GM19397 (cell line): ENCODE data around the gene PLEKHG2.
"Not testable (repeated sequence)": the region's sequence is repeated elsewhere in the genome, so short reads cannot be mapped to it uniquely, and the experiment has no call there.

Experiments used
- ATAC-seq: cut with Tn5 transposase; IDR thresholded peaks from one replicate; pipeline ENCODE4 v1.9.1; 2021; ENCODE audit warnings: mild to moderate bottlenecking, moderate library complexity; ENCODE audit not compliant: unreplicated experiment

The PLEKHG2 gene

DNA sequence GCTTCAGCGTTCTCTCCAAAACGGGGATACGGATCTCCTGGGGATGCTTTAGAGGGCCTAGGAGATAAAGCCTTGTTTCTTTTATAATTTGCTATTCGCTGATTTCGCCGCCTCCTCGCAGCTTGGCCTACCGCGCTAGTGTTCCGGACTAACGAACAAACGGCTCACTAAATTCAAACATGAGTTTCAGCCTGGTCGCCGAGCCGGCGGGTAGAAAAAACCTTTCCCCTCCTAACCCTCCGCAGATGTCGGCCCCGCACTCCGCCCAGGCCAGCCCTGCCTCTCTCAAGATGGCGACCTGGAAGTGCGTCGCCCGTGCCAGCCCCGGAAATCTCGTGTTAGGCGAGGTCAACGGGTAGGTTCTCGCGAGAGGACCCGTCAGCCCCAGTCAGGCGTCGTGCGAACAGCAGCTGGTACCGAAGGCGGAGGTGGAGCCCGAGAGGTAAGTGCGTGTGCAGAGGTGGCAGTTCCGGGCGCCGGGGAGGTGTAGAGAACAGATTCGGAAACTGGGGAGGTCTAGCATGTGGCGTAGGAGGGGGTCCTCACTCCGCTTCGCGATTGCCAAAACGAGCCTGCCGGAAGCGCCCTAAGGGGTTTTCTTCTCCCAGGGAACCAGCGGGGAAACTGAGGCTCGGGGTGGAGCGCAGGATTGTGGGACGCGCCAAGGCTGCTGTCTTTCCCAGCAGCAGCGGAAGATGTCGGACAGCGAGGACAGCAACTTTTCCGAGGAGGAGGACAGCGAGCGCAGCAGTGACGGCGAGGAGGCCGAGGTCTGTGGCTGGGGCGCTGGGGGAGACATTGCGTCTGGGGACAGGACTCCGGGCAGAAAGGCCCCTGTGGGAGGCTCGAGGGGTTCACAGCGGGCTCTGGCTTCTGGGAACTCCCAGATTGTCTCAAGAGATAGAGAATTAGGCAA is 33.0 kb downstream of the PLEKHG2 start, which contains the start of gene SUPT5H:
TSS of gene SUPT5H (plus strand) at position 387 of the 916 bp plus-strand sequence. CDS start at position 696, 309 bp downstream.
- peak; percentile 88 for ATAC-seq

GRCh38 chr19:39446365-39447084 is 34.1 kb downstream of the PLEKHG2 start:
- no peak for ATAC-seq

DNA sequence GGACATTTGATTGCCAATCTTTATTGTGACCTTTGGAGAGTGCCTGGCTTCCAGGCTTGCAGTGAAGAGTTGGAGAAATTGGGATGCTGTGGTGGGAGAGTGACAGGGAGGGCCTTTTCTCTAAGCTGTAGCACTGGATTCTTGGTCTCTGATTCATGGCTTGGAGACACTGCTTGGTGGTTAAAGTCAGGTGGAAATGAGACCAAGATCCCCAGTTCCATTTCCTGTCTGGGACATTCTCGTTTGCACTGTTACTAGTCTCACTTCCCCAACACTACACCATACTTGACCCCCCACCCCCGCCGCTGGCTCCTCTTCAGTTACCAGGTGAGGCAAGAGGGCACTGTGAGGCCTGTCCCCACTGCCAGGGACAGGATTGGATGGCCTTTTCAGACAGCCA is 35.8 kb downstream of the PLEKHG2 start:
- no peak for ATAC-seq

DNA sequence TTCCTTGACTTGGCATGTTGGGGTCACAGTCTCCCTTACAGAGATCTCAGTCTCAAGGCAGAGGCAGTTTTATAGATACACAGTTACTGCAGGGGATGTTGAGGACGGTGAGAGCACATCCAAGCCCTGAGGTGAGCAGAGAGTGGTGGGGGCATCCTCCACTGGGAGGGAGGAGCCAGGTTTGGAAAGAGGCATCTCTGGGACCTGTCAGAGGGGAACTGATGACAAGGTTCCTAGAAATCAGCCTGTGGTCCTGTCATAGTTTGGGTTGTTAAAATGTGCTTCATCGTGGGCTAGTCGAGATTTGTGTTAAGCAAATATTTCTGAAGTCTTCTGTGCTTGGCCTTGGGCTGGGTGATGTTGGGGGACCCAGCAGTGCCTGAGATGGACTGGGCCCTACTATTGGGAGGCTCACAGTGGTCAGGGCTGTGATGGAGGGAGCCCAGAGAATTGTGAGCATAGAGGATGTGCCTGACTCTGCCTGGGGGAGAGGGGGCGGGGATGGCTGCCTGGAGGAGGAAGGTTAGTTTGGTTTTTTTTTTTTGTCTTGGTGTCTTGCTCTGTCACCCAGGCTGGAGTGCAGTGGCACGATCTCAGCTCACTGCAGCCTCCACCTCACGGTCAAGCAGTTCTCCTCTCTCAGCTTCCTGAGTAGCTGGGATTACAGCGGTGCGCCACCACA is 36.8 kb downstream of the PLEKHG2 start:
- no peak for ATAC-seq

- ATAC-seq, result not testable (repeated sequence)
Observed at GRCh38 chr19:39451257-39451656, 38.8 kb downstream of the PLEKHG2 start.

- no peak for ATAC-seq
Observed at GRCh38 chr19:39463403-39463802, 50.9 kb downstream of the PLEKHG2 start.

GRCh38 chr19:39465956-39466747 is 53.7 kb downstream of the PLEKHG2 start:
- ATAC-seq, result no peak

DNA sequence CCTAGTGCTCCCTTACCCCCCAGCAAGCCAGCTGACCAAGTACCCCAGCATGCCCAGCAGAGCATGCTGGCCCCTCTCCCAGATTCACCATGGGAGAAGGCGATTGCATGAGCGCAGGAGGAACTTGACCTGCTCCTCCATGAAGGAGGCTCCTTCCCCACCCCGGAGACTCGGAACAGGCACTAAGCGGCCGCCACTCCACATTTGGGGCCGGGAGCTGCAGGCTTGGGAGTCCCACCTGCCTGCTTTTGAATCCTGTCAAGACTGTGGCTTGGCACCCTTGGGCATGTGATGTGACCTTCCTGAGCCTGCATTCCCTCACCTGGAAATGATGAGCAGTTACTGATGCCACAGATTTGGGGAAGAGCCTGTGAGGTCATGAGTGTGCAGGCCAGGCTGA is 55.5 kb downstream of the PLEKHG2 start:
- no peak for ATAC-seq

DNA sequence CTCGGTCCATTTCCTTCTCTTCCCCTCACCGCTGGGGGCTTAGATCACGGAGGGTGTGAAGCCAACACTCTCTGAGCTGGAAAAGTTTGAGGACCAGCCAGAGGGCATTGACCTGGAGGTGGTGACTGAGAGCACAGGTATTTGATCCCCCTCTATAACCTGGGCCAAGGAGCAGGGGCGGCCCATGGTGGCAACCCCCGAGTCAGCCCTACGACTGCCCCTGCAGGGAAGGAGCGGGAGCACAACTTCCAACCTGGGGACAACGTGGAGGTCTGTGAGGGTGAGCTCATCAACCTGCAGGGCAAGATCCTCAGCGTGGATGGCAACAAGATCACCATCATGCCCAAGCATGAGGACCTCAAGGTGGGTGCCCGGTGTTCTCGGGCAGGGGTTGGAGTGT is 56.6 kb downstream of the PLEKHG2 start:
- no peak for ATAC-seq

- no peak for ATAC-seq
Observed at GRCh38 chr19:39469567-39469966, 57.1 kb downstream of the PLEKHG2 start.

GRCh38 chr19:39470724-39471339 is 58.4 kb downstream of the PLEKHG2 start:
- ATAC-seq, result no peak

GRCh38 chr19:39471756-39472536 is 59.5 kb downstream of the PLEKHG2 start:
- ATAC-seq, result no peak

- ATAC-seq, result no peak
Observed at GRCh38 chr19:39472746-39473442, 60.4 kb downstream of the PLEKHG2 start.

GRCh38 chr19:39473443-39473960 is 61.0 kb downstream of the PLEKHG2 start:
- ATAC-seq, result no peak

DNA sequence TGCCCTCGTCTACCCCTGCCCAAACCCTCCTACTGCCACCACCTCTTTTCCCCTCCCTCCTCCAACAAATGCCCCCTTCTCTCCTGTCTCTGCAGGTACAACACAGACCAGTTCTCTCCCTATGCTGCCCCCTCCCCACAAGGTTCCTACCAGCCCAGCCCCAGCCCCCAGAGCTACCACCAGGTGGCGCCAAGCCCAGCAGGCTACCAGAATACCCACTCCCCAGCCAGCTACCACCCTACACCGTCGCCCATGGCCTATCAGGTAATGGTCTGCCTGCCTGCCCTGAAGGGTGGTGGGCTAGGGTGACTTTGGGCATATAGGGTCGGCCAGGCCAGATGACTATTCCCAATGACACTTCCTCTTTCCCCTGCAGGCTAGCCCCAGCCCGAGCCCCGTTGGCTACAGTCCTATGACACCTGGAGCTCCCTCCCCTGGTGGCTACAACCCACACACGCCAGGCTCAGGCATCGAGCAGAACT is 61.7 kb downstream of the PLEKHG2 start:
- ATAC-seq, result no peak

- no peak for ATAC-seq
Observed at GRCh38 chr19:39475748-39476147, 63.3 kb downstream of the PLEKHG2 start.
